OCI-LY7 (cell line): ENCODE results near the gene TAF1B. TPM values are rescaled to one million over a fixed set of nuclear protein-coding genes. Genes with fewer than 3 reads are reported as not detected.

ENCODE experiments used
- BruUV-seq: library from RNA; stranded (reverse); fragments of 400-500 nt; replicated peaks from 2 replicates; lab custom pipeline; 2021; lab: Mats Ljungman, UMichigan
- CTCF ChIA-PET: fragments of 300-600 bp; sonication (Branson Sonifier 250); formaldehyde crosslinking; loops from one replicate; lab custom pipeline; 2022; ENCODE audit warnings: antibody characterized with exemption; ENCODE audit not compliant: unreplicated experiment; lab: Charles Lee
- POLR2A ChIA-PET: fragments of 300-600 bp; sonication (Branson Sonifier 250); formaldehyde crosslinking; loops from one replicate; lab custom pipeline; 2022; ENCODE audit warnings: antibody characterized with exemption; lab: Charles Lee
- DNase-seq: peaks from one replicate; pipeline ENCODE4 v3.0.0-alpha.2; 2015; ENCODE audit warnings: low spot score
- H2AFZ ChIP-seq: fragments of 200-600 bp; sonication (generic), shearing (Covaris generic); 2 replicates; pipeline ENCODE4 v1.6.1; 2014; ENCODE audit warnings: mild to moderate bottlenecking, antibody characterized with exemption, low read length, moderate library complexity
- H3K27ac ChIP-seq: fragments of 200-600 bp; sonication (generic); 2 replicates; pipeline ENCODE4 v1.5.1; 2014; ENCODE audit warnings: mixed run types, low read depth, mild to moderate bottlenecking, moderate library complexity, low read length, inconsistent platforms; ENCODE audit not compliant: poor library complexity, severe bottlenecking
- H3K36me3 ChIP-seq: fragments of 200-600 bp; sonication (generic); 2 replicates; pipeline ENCODE4 v1.6.1; 2014; ENCODE audit warnings: mild to moderate bottlenecking, antibody characterized with exemption, low read length, moderate library complexity, mixed read lengths; ENCODE audit not compliant: insufficient read depth
- H3K4me1 ChIP-seq: fragments of 200-600 bp; sonication (generic); 2 replicates; pipeline ENCODE4 v1.5.1; 2014; ENCODE audit warnings: mild to moderate bottlenecking, low read length; ENCODE audit not compliant: insufficient read depth, poor library complexity, severe bottlenecking
- H3K4me2 ChIP-seq: fragments of 200-600 bp; sonication (generic); 2 replicates; pipeline ENCODE4 v1.6.1; 2014; ENCODE audit warnings: mild to moderate bottlenecking, low read length
- H3K4me3 ChIP-seq: fragments of 200-600 bp; sonication (generic); 2 replicates; pipeline ENCODE4 v1.5.1; 2014; ENCODE audit warnings: mild to moderate bottlenecking, low read depth, low read length; ENCODE audit not compliant: poor library complexity, severe bottlenecking
- H3K79me2 ChIP-seq: fragments of 200-600 bp; sonication (generic); 2 replicates; pipeline ENCODE4 v1.6.1; 2016; ENCODE audit warnings: low read depth, mild to moderate bottlenecking, low read length, moderate library complexity, mixed read lengths; ENCODE audit not compliant: insufficient read depth
- H3K9me2 ChIP-seq: fragments of 200-600 bp; sonication (generic); 2 replicates; pipeline ENCODE4 v1.6.1; 2016; ENCODE audit warnings: mild to moderate bottlenecking, low read length, mixed read lengths; ENCODE audit not compliant: insufficient read depth
- H3K9me3 ChIP-seq: fragments of 200-600 bp; sonication (generic); 2 replicates; pipeline ENCODE4 v1.6.1; 2014; ENCODE audit warnings: mild to moderate bottlenecking, mixed run types, low read length, mixed read lengths
- H4K20me1 ChIP-seq: fragments of 200-600 bp; sonication (generic); 2 replicates; pipeline ENCODE4 v1.6.1; 2014; ENCODE audit warnings: mild to moderate bottlenecking, antibody characterized with exemption, low read length, moderate library complexity, mixed read lengths; ENCODE audit not compliant: insufficient read depth
- CTCF ChIP-seq: fragments of 200-600 bp; sonication (generic); conservative IDR thresholded peaks from 2 replicates; pipeline ENCODE4 v1.5.1; 2014; ENCODE audit warnings: mild to moderate bottlenecking, antibody characterized with exemption, low read length, moderate library complexity, mixed read lengths
- EZH2phosphoT487 ChIP-seq: fragments of 200-600 bp; sonication (generic); IDR thresholded peaks from 2 replicates; pipeline ENCODE4 v1.6.1; 2018; ENCODE audit warnings: low read depth, borderline replicate concordance, mild to moderate bottlenecking, mixed run types, antibody characterized with exemption, low read length, moderate library complexity, mixed read lengths
- intact Hi-C: fragments of 100-400 bp; cut with micrococcal nuclease; formaldehyde crosslinking; loops from one replicate; pipeline ENCODE4 v1.10.0; 2022; ENCODE audit not compliant: unreplicated experiment
- total RNA-seq, 2 experiments: library from RNA; depleted of rRNA in 1 of 2; stranded (reverse); fragments of >200 nt in 1 of 2; shearing (Covaris generic) in 1 of 2; gene quantifications; 2 replicates each; pipeline ENCODE4 v1.2.3, GENCODE V29; 2014 to 2022

TAF1B gene
- total RNA-seq, 2 experiments from 2014 or later: 25.1 to 35.3 TPM

GRCh38 chr2:9905413-9905812, 62.1 kb downstream of the TAF1B start:
- CTCF ChIA-PET: no interaction called here

GRCh38 chr2:9907402-9907801, 64.1 kb downstream of the TAF1B start:
- no peaks in the 10 kb centered on the region; the same call in 1 of the 2 replicates for H3K79me2 ChIP-seq
- H3K36me3 ChIP-seq: peaks cover 36% of the 10 kb centered on the region
- no peak for DNase-seq
- H4K20me1 ChIP-seq: no peaks in the 10 kb centered on the region; the same call in 1 of the 2 replicates
- no peak overlapping the region for H3K4me3 ChIP-seq
- CTCF ChIA-PET: no interaction called here
- POLR2A ChIA-PET: no interaction called here
- H2AFZ ChIP-seq: no peak overlapping the region
- no peaks in the 10 kb centered on the region for H3K9me3 ChIP-seq
- H3K27ac ChIP-seq: no peak overlapping the region
- TF ChIP-seq CTCF: no peak
- no peak for TF ChIP-seq EZH2phosphoT487
- H3K4me1 ChIP-seq: no peaks in the 10 kb centered on the region
- H3K4me2 ChIP-seq: no peak overlapping the region
- no TSS peak for BruUV-seq
- intact Hi-C loops: no loop called here
- H3K9me2 ChIP-seq: no peaks in the 10 kb centered on the region

More at GRCh38 chr2:9905413-9905812, 62.1 kb downstream of the TAF1B start:
- intact Hi-C loops: no loop called here
- Histone ChIP-seq H3K27ac (no peak overlapping the region), H3K36me3 (peaks cover 18% of the 10 kb centered on the region), H3K4me2 (no peak overlapping the region), H2AFZ (no peak overlapping the region), H3K4me3 (no peak overlapping the region), H3K79me2 (no peaks in the 10 kb centered on the region; the same call in 1 of the 2 replicates), H3K9me2 (no peaks in the 10 kb centered on the region), H3K4me1 (no peaks in the 10 kb centered on the region), H4K20me1 (no peaks in the 10 kb centered on the region; the same call in 1 of the 2 replicates), H3K9me3 (no peaks in the 10 kb centered on the region)
- BruUV-seq: no TSS peak
- TF ChIP-seq EZH2phosphoT487 (no peak), CTCF (no peak)
- DNase-seq: no peak
- POLR2A ChIA-PET: no interaction called here

GRCh38 chr2:9908639-9909038, 65.4 kb downstream of the TAF1B start:
- CTCF ChIA-PET: no interaction called here
- BruUV-seq: no TSS peak

More at GRCh38 chr2:9908639-9909038, 65.4 kb downstream of the TAF1B start:
- Histone ChIP-seq H3K79me2 (no peaks in the 10 kb centered on the region; the same call in 1 of the 2 replicates), H3K9me2 (no peaks in the 10 kb centered on the region), H3K36me3 (peaks cover 48% of the 10 kb centered on the region), H4K20me1 (no peaks in the 10 kb centered on the region; the same call in 1 of the 2 replicates), H2AFZ (no peak overlapping the region), H3K4me2 (no peak overlapping the region), H3K4me1 (no peaks in the 10 kb centered on the region), H3K9me3 (no peaks in the 10 kb centered on the region), H3K4me3 (no peak overlapping the region), H3K27ac (no peak overlapping the region)
- TF ChIP-seq CTCF (no peak), EZH2phosphoT487 (no peak)
- intact Hi-C loops: no loop called here
- DNase-seq: no peak
- POLR2A ChIA-PET: no interaction called here
